Stimulated activated CD8-positive, alpha-beta memory T cell treated with anti-CD3 and anti-CD28 coated beads, Interleukin-15, amount 100 ng/mL, for 24 hours (primary cell): ENCODE measurements around the gene HCRT.
"Not testable (repeated sequence)": the region's sequence is repeated elsewhere in the genome, so short reads cannot be mapped to it uniquely, and the experiment has no call there.

ENCODE experiments used
- DNase-seq: peaks from one replicate; pipeline ENCODE4 v3.0.0-alpha.2; 2020; ENCODE audit warnings: low read depth

Gene HCRT, protein sequence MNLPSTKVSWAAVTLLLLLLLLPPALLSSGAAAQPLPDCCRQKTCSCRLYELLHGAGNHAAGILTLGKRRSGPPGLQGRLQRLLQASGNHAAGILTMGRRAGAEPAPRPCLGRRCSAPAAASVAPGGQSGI

DNA sequence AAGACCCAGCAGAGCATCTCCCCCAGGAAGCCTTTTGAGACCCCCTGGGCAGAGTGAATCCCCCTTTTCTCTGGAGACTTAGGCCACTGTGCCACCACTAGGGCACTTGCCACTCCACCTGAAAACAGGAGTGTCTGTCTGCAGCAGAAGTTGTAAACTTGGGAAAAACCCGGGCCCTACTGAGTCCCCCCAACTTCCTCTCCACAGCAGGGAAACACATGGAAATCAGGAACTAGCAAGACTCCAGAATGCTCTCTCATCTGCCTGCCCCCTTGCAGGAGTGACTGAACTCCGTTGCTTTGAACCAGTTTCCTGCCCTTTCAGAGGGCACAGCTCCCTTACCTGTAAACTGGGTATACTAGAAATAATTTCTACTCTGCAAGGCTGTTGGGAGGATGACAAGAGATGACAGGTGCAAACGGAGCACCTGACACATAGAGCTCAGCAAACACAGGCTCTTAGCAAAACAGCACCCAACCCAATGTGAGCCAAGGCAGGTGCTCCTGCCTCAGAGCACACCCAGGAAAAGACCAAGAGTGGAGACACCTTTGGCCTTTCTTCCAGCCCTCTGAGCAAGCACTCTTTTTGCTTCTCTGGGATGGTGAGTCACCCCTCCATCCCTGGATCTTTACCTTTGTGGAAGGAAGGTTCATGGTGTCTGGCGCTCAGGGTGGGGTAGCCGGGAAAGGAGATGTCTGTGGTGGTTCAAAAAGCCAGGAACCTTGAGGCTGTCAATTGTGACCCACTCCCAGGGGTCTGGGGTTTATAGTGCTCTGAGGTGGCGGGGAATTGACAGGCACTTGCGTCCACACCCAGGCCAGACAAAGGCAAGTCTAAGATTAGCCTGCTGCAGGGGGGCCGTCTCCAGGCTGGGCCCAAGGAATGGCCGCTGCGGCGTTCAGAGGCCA, at the start of gene HCRT:
Gene HCRT, minus strand, starts transcription at position 740 of the 908 bp plus-strand sequence. Its CDS starts 87 bp downstream, at position 653.
- no peak for DNase-seq

DNA sequence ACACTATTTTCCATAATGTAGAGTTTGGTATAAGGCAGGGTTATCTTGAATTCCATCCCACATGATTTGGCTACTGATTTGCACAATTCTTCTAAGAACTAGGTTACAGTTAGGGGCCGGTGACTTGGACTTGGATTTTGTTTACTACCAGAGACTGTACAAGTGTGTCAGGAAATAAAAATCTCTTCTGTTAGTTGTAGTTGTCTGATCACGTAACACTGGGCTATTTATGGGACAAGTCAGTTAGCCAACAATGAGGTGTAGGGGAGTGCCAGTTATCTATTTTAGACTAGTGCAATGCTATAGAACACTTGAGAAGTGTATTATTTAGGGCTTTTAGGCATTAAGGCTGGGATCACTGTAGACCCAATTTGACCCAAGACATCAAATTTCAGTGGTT, 48.7 kb upstream of the HCRT start:
- DNase-seq: no peak

DNA sequence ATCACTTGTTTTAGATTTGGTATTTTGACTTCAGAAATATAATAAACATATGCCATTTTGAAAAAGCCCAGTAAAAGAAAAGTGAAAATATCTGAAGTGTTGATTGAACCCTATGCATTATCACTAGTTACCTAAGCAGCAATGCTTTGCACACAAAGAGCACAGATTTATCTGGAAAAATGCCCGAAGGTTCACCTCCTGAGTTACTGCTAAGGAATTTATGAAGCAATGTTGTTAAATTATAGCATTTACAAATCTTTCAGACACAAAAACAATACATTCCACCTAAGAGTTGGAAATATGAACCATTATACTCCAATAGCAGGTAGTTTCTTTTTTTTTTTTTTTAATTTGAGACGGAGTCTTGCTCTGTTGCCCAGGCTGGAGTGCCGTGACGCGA, 47.9 kb upstream of the HCRT start:
- DNase-seq: no peak

DNA sequence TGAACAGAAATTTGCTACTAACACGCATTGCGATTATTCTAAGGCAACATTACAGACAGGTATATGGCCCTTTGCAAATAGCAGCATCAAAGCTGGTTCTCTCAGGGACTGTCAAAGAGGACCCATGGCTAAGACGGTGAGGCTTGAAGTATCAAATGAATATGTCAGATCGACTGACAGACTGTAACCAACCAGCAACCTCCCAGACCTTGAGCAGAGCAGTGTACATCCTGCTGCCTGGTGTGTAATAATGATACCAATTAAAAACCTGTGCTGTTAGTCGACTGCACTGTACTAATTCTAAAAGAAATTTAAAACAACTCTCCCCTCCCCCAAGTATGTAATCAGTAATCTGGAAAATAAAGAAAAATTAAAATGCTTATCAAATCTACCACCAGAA, 45.0 kb upstream of the HCRT start:
- DNase-seq: no peak

DNA sequence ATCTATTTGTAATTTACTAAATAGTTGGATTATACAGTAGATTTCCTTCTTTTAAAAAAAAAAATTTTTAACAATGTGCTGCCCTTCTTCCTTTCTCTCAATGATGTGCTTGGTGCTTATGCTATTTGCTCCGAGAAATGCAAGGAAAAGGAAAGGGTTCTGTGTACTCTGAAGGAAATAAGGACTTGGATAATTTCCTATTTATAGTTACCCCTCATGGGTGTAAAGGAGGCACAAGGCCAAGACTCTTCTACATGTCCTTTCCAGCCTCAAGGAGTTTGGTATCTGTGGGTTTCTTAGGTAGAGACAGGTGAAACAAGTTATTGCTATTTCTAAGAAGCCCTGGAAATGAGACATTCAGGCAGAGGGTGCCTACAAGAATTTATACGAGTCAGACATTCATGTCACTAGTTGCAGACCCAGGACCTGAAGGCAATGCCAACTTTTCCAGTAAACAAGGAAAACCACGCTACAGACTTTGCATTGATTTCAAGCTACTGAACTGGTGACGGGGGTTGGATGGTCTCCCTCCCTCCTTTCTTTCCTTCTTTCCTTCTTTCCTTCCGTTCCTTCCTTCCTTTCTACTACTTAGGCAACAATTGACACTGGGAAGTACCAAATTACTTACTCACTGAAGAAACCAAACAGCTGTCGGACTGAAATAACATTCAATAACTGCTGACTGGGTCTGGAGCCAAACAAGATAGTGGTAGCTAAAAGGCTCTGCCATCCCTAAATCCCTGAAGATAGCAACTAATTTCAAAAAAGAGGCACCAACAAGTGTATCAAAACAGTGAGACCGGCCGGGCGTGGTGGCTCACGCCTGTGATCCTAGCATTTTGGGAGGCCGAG, 42.8 kb upstream of the HCRT start:
- no peak for DNase-seq

DNA sequence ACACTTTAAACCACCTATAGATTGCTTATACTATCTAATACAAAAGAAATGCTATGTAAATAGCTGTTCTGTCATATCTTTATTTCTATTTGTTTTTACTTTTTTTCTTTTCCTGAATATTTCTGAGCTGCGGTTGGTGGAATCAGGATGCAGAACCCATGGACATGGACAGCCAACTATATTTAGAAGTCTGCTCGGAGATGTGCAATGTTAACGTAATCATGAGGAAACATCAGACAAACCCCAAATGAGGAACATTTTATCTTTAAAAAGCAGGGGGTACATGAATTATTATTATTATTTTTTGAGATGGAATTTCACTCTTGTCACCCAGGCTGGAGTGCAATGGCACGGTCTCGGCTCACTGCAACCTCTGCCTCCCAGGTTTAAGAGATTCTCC, 40.4 kb upstream of the HCRT start:
- no peak for DNase-seq

DNA sequence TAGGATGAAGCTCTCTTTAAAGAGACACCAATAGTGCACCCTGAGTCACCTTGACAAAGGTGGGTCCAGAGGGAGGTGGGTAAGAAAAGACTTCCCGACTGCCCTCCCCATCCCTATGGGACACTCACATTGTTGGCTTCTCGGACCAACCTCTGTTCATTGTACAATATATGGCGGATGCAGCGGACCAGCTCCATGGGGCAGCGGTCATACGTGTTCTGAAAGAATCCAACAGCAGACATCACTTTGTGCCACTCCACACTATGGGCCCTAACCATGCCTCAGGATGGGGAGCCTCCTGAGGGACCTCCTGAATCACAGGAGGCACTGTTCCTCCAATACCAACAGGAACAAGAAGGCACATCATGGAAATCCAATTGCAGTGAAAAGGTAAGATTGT, 39.4 kb upstream of the HCRT start:
- DNase-seq: no peak

DNA sequence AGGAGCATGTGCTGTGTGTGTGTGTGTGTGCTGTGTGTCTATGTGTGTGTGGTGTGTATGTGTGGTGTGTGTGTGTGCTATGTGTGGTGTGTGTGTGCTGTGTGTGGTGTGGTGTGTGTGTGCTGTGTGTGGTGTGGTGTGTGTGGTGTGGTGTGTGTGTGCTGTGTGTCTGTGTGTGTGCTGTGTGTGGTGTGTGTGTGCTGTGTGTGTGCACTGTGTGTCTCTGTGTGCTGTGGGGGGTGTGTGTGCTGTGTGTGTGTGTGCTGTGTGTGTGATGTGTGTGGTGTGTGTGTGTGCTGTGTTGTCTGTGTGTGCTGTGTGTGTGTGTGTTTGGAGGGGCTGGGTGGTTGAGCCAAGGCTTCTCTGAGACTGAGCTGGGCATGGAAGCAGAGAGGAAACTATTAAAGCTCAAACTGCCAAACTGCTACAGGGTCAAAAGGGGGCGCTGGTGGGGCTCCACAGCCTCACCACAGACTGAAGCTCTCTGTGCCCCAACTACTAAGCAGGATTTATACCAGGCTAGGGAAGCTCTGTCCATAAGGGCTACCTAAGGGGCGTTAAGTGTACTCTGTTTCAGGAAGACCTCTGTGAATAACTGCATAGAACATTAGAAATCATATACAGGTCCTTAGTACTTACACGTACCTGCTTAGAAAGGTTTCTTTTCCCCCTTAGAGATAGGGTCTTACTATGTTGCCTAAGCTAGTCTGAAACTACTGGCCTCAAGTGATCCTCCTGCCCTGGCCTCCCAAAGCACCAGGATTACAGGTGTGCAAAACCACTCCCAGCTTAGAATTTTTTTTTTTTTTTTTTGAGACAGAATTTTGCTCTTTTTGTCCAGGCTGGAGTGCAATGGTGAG, 36.9 kb upstream of the HCRT start:
- DNase-seq: no peak

DNA sequence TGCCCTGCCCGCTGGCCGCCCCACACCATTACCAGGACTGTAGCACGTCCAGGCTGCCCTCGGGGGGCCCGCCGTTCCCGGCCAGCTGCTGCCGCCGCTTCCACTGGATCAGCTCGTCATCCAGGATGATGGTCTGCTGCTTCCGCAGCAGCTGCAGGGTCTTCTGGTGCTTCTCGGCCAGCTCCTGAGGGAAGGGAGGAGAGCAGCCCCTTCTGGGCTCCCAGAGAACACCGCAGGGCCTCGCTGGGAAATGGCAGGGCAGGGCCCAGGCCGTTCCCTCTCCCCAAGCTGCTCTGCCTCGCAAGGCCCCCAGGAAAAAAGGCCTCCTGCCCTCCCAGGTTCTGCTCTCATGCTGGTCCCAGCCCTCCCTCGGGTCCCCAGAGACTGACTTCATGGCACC, 34.0 kb upstream of the HCRT start:
- DNase-seq: not testable (repeated sequence)

DNA sequence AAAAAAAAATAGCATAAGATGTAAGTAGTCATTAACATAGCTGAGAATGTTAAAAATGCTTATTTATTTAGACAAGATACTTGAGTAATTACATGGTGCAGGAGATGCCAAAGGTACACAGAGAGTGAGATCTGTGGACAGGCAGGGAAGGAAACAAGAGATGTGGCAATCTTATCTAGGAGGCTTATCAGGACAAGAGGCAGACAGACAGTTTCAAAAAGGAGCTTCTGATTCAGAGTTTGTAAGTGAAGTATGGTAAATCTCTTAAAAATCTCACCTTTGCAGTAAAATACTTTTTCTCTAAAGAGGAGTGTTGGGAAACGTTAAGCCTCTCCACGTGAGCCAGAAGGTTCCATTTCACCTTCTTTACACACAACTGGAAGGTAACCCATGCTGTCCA, 28.9 kb upstream of the HCRT start:
- no peak for DNase-seq

DNA sequence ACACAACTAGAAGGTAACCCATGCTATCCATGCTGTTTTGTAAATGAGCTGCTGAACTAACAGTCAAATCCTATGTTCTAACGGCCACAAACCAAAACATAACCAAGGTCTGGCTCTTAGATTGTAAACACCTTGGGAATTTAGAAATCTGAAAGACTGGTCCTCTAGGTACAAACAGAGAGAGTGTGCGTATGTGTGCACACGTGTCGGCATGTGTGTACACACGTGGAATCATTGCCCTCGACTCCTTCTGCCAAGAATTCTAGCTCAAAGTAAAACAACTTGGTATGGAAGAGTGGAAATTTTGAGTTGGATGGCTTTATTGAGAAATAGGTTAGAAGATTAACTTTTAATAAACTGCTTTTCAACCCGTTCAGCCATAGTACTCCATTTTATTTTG, 27.1 kb upstream of the HCRT start:
- no peak for DNase-seq

DNA sequence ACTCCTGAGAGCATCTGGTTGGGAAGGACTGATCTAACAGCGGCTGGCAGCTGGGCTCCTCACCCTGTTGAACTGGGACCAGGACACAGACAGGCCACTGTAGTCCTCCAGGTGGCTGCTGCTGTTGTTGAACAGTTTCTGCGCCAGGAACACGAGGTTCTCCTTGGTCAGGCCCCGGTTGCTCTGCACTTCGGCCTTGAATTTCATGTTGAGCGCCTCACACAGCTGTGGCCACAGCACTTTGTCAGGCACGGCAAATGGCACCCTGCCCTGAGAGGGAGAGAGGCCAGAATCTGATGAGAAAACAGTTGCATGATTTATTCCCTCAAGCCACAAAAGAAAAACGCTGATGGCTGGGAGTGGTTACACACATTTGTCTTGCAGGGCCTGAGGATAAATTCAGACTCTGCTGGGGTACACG, 26.7 kb upstream of the HCRT start:
- DNase-seq: not testable (repeated sequence)

DNA sequence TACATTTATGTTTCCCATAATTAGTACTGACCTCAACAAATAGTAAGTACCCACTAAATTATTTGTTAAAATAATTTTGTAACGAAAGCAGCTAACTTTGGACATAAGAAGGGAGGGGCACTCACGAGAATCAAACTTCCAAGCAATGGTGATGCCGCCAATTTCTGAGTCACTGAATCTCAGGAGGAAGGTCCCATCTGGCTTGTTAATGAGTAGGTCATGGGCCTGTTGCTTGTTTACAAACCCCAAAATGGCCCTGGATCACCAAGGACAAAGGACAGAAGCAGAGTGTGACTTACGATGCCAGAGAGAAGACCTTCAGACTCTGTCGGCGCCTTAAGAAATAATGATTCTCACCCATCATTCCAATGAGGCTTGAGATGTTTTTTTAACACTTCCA, 24.8 kb upstream of the HCRT start:
- DNase-seq: no peak

DNA sequence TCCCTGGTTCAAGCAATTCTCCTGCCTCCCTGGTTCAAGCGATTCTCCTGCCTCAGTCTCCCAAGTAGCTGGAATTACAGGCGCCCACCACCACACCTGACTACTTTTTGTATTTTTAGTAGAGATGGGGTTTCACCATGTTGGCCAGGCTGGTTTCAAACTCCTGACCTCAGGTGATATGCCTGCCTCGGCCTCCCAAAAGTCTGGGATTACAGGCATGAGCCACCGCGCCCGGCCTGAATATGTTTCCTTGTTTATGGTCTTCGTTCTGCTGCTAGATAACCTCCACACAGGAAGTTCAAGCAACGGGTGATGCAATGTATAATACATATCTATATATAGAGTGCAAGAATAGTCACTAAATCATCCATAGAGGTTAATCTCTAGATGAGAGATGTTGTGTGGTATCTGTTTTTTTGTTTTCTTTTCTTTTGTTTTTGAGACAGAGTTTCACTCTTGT, 20.9 kb upstream of the HCRT start:
- DNase-seq: not testable (repeated sequence)

DNA sequence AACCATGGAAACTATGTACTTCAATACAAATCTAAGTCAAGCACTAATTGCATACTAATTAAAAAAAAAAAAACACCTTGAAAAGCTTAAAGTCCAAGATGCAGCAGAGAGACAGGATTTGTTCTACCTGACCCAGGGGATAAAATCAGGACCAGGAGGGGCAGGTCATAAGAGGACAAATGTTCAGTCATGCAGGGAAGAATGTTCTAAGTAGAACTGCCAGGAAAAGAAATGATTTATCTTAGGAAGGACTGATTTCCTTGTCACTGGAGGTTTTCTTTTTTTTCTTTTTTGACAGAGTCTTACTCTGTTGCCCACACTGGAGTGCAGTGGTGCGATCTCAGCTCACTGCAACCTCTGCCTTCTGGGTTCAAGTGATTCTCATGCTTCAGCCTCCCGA, 18.1 kb upstream of the HCRT start:
- DNase-seq: no peak

DNA sequence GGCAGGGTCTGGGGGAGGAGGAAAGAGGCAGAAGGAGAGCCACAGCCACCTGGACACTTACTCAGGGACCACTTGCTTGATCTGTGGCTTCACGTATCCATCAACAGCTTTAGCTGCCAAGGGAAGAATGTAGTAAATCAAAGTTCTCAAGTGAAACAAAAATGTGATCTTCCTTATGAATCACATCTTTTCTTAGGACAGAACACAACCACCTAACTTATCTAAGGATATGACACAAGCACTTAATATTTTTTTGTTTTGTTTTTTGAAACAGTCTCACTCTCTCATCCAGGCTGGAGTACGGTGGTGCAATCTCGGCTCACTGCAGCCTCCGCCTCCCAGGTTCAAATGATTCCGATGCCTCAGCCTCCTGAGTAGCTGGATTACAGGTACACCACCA, 17.4 kb upstream of the HCRT start:
- no peak for DNase-seq

DNA sequence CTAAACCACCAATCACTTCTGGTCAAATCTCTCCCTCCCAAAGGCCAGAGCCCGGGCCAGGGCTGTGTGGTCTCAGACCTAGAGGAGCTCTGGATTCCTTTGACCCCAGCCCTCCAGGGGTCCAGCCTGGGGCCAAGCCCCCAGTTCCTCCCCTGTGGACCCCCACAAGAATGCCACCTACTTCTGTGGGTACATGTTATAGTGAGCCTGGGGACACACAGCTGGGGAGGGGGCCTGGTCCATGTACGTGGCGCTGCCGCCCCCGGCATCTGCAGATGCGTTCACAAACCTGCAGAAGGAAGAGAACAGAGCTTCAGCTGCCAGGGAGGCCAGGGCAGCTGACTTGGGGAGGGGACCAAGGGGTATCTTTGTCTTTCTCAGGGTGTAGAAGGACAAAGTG, 16.9 kb upstream of the HCRT start:
- no peak for DNase-seq

DNA sequence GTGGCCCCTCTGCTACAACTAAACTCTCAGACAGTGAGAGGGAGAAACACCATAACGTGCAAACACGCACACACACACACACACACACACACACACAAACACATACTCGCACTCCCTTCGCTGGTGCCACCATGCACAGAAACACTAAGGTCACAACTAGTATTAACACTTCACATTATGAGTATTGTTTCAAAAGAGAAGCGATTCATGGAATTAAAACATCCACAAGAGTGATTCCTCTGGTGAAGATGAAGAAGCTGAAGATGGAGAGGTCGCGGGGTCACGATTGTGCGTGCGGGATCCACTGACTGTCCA, 16.2 kb upstream of the HCRT start:
- no peak for DNase-seq

DNA sequence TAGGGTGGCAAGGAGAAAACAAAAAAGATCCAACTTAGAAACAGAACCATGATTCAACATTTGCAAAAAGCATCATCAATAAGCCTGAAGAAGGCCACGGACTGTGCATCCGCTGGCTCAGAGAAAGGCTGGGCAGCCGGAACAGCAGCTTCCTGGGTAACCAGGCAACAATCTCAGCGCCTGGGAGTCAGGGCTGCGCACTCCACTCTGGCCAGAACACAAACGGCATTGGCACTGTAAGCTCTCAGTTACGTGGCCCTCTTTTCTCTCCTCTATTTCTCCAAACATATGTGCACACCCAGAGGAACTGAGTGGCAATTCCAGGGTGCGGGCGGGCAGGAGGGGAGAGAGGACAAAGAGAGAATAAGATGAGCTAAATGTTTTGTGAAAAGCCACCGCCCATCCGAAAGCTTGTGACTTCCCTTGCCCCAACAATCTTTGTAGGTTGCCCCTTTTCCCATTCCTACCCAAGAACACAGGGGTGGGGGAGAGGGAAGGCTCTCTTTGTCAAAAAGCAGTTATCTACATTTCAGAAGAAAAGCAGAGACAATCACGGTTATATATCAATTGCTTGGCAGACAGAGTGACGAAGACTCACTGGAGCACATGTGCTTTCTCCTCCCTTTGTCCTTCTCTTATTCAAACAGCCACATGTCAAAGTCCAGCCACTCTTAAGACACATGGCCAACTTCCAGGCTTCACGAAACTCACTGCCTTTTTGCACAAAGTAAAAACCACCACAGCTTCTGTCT, 15.6 kb upstream of the HCRT start:
- no peak for DNase-seq

DNA sequence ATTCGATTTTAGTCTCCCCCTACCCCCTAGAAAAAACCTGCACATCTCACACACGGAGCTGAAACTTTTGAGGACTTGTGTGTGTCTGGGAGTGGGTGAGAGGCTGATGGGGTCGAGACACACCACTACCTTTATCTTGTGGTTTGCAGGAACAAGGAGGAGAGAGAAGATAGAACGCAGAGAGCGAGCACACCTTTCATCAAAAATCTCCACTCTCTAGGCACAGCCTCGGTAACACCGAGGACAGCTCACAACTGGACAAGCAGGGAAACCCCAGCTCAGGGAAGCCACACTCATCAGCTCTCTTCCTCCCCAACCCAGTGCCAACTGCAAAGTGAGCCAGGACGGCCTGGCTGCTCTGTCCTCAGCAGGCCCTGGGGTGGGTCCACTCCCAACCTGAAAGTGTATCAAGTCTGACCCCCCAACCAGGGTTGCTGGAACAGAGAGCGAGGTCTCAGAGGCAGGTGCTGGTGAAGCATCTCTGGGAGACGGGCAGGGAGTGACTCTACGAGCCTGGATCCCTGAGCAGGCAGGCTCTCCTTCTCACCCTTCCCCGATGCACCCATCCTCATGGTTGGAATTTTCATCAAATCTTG, 14.3 kb upstream of the HCRT start:
- DNase-seq: no peak

DNA sequence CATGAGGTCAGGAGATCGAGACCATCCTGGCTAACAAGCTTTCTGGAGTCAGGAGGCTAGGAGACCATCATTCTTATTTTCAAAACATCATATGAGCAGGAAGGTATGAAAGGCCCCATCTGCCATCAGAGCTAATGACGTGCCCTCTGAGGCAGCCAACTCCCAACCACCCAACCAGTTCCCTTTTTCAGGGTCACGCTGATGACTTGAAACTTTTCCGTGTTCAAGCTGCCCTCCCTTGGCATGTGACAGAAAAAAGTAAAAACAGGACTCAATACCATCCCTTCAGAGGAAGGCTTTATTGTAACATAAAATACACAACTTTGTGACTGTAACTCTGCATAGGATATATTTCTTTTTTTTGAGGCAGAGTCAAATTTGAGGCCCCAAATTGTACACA, 13.6 kb upstream of the HCRT start:
- no peak for DNase-seq
